ENCODE data around the gene HIPK2. TPM values are rescaled to one million over a fixed set of nuclear protein-coding genes. Genes with fewer than 3 reads are reported as not detected.

Gene HIPK2
- total and polyA plus RNA-seq, 12 donors = 19.7 to 203 (median 127) TPM

GRCh38 chr7:139718859-139719258 is 58.9 kb downstream of the HIPK2 start:
- H3K9me3 ChIP-seq = no peaks in the 10 kb centered on the region
- H3K27ac ChIP-seq = peak overlapping the region in 3 of 10 donors; percentile 9 to 72 (median 17)

GRCh38 chr7:139718141-139718540 is 59.7 kb downstream of the HIPK2 start:
- ATAC-seq (no peak), DNase-seq (no peak)
- Histone ChIP-seq H3K36me3 (peaks cover 0 to 39% (median 20%) of the 10 kb centered on the region in 9 donors), H3K4me3 (no peak overlapping the region), H3K27me3 (no peaks in the 10 kb centered on the region), H3K4me1 (peaks cover 27 to 77% (median 55%) of the 10 kb centered on the region in 9 donors), H3K9me3 (no peaks in the 10 kb centered on the region), H3K27ac (peak overlapping the region in 1 of 10 donors; percentile 72)
- intact Hi-C loops (cut with DNase I) = no loop called here
- TF ChIP-seq CTCF (IDR thresholded peaks at IDR 0.05) = no peak

More at GRCh38 chr7:139718859-139719258, 58.9 kb downstream of the HIPK2 start:
- DNase-seq (no peak), ATAC-seq (no peak)
- H3K4me3 ChIP-seq = no peak overlapping the region
- H3K4me1 ChIP-seq = peaks cover 20 to 77% (median 55%) of the 10 kb centered on the region in 9 donors
- 89 to 92% methylated on average over 9 of the region's 9 CpGs for WGBS, 2 donors
- no peak for TF ChIP-seq CTCF (IDR thresholded peaks at IDR 0.05)
- H3K27me3 ChIP-seq = no peaks in the 10 kb centered on the region
- peaks cover 0 to 32% (median 20%) of the 10 kb centered on the region in 9 donors for H3K36me3 ChIP-seq
- intact Hi-C loops (cut with DNase I) = no loop called here

- no peak for DNase-seq
- no peak for TF ChIP-seq CTCF (IDR thresholded peaks at IDR 0.05)
- 97% methylated on average over 39 of the region's 39 CpGs for WGBS, 2 donors
- Histone ChIP-seq H3K36me3 (peaks cover 0 to 57% (median 20%) of the 10 kb centered on the region in 9 donors), H3K27ac (peak overlapping the region in 1 of 10 donors; percentile 84), H3K9me3 (no peaks in the 10 kb centered on the region), H3K4me3 (no peak overlapping the region), H3K27me3 (no peaks in the 10 kb centered on the region), H3K4me1 (peaks cover 20 to 74% (median 53%) of the 10 kb centered on the region in 9 donors)
- intact Hi-C loops (cut with DNase I) = no loop called here
- ATAC-seq = no peak
Measured at GRCh38 chr7:139716156-139716942, 61.4 kb downstream of the HIPK2 start.

GRCh38 chr7:139715194-139715815 is 62.5 kb downstream of the HIPK2 start:
- TF ChIP-seq CTCF (IDR thresholded peaks at IDR 0.05) = no peak
- 94 to 97% methylated on average over 13 of the region's 13 CpGs for WGBS, 2 donors
- ATAC-seq (no peak), DNase-seq (no peak)
- H3K27ac ChIP-seq = peak overlapping the region; percentile 41 to 90 (median 82)
- intact Hi-C loops (cut with DNase I) = no loop called here
- peaks cover 14 to 67% (median 44%) of the 10 kb centered on the region in 9 donors for H3K4me1 ChIP-seq
- no peaks in the 10 kb centered on the region for H3K27me3 ChIP-seq
- H3K9me3 ChIP-seq = no peaks in the 10 kb centered on the region
- peaks cover 0 to 65% (median 20%) of the 10 kb centered on the region in 9 donors for H3K36me3 ChIP-seq
- no peak overlapping the region for H3K4me3 ChIP-seq
